Activated CD8-positive, alpha-beta memory T cell treated with anti-CD3 and anti-CD28 coated beads, Interleukin-2, amount 50 U/mL, for 4 hours (primary cell): ENCODE results near the gene RNF5.
A peak's percentile ranks its signal among the peaks of the same experiment; 100 is the strongest.

Experiments used
- DNase-seq: peaks from one replicate; pipeline ENCODE4 v3.0.0-alpha.2; 2020

RNF5 gene

GRCh38 chr6:32152769-32153563 is 25.2 kb upstream of the RNF5 start:
- DNase-seq = peak; percentile 20

GRCh38 chr6:32153564-32154513 is 24.4 kb upstream of the RNF5 start, which contains the start of gene PPT2:
Gene PPT2 (plus strand): TSS chr6:32154141. CDS start chr6:32154595, 454 bp downstream.
- peak; percentile 73 for DNase-seq

GRCh38 chr6:32154514-32155161 is 23.6 kb upstream of the RNF5 start:
- DNase-seq = peak; percentile 59

DNA sequence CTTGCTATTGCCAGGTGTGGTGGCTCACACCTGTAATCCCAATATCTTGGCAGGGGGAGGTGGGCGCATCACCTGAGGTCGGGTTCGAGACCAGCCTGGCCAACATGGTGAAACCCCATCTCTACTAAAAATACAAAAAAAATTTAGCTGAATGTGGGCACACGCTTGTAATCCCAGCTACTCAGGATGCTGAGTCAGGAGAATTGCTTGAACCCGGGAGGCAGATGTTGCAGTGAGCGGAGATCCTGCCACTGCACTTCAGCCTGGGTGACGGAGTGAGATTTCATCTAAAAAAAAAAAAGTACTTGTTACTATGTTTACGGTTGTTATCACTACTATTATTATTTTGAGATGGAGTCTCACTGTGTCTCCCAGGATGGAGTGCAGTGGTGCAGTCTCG is 21.3 kb upstream of the RNF5 start:
- DNase-seq = no peak

GRCh38 chr6:32158052-32158451 is 20.2 kb upstream of the RNF5 start:
- no peak for DNase-seq

- no peak for DNase-seq
These were observed 14.5 kb upstream of the RNF5 start for GRCh38 chr6:32163559-32164258.

GRCh38 chr6:32164295-32164694 is 13.9 kb upstream of the RNF5 start, which contains the start of gene EGFL8:
Gene EGFL8 (plus strand): TSS chr6:32164595. CDS start chr6:32166166, 1,571 bp downstream.
- DNase-seq = no peak

- DNase-seq = no peak
These were observed 11.7 kb upstream of the RNF5 start for GRCh38 chr6:32166411-32167061.

GRCh38 chr6:32167154-32167760 is 10.9 kb upstream of the RNF5 start:
- DNase-seq = no peak

GRCh38 chr6:32167761-32168262 is 10.4 kb upstream of the RNF5 start:
- DNase-seq = no peak

GRCh38 chr6:32168350-32168749 is 9.9 kb upstream of the RNF5 start:
- no peak for DNase-seq

DNA sequence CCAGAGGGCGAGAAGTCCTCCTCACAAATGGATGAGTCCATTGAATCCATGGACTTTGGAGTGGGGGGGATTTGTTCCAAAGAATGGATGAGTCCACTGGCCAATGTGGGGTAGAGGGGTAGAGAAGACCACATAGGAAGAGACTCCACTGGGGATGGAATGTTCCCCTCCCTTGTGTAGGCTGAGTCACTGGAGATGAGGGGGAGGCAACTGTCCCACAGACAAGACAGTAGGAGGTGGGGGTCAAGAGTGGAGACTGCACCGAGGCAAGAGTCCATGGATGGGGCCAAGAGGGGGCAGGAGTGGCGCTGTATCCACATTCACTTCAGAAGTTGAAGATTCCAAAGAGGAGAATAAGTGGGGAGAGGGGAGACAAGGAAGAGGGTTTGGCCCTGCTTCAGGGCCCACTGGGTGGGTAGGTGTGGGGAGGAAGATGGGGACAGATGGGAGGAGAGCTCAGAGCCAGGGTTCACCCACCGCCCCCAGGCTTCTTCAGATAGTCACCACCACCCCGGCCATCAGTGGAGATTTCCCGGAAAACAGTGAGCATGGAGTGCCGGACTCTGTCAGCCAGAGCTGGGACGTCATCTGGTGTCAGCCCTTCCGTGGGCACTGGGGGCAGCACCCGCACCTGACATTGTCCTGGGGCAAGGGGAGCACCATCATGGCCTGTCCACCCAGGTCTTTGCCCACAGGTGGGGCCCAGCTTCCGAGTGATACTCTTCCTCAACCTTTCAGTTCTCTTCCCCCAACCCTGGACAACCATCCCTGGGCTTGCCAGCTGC is 9.2 kb upstream of the RNF5 start:
- no peak for DNase-seq

- no peak for DNase-seq
These were observed 7.9 kb upstream of the RNF5 start for GRCh38 chr6:32170294-32170693.

GRCh38 chr6:32171234-32171633 is 7.0 kb upstream of the RNF5 start:
- DNase-seq = no peak

DNA sequence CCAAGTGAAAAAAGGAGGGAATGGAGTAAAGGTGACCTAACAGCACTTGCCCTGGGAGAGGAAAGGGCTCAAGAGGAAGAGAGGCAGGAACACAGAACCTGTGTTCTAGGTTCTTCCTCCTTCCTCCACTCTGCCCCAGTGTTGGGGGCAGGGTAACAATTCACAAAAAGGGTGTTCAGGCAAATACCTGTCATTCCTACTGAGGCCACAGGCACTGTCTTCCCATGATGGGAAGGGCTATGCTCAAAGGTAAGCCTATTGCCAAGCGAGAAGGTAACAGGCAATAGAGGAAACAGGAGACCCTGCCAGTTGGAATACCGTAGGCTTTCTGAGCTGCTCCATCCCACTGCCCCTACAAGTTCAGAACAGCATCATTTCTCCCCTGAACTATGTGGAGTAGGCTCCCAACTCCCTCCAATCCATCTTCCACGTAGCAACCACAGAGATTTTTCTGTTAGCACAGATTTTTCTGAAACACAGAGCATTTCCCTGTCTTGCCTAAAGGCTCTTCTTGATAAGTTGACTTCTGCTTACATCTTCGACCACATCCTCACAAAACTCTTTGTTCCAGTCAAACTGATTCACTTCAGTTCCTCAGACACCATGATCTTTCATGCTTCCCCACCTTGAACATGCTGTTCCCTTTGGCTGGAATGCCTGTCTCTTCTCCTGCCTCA is 5.0 kb upstream of the RNF5 start:
- no peak for DNase-seq

- DNase-seq = no peak
These were observed 3.8 kb upstream of the RNF5 start for GRCh38 chr6:32174416-32174815.

- DNase-seq = no peak
These were observed 2.9 kb upstream of the RNF5 start for GRCh38 chr6:32175322-32175710.

GRCh38 chr6:32175711-32176475 is 2.3 kb upstream of the RNF5 start, which contains the start of gene AGPAT1:
Gene AGPAT1 (minus strand): TSS chr6:32176084. CDS start chr6:32171496, 4,588 bp downstream.
- peak; percentile 96 for DNase-seq
